Left renal cortex interstitium (tissue), 4 donors: ENCODE results near the gene BPIFB2. TPM values are rescaled to one million over a fixed set of nuclear protein-coding genes. Genes with fewer than 3 reads are reported as not detected.
"Not testable (repeated sequence)": the region's sequence is repeated elsewhere in the genome, so short reads cannot be mapped to it uniquely, and the experiment has no call there.

Experiments
- DNase-seq, 4 donors: peaks; one replicate each; pipeline ENCODE4 v3.0.0-alpha.2; 2013; ENCODE audit warnings: low read depth in 4 of 4, low spot score in 2 of 4, missing footprints in 1 of 4
- polyA plus RNA-seq, 4 donors: library from polyadenylated mRNA; unstranded; fragments of 120-200 nt; gene quantifications; one replicate each; pipeline ENCODE4 v1.2.1, GENCODE V29; 2013; ENCODE audit not compliant: insufficient read length in 4 of 4

The BPIFB2 gene
- polyA plus RNA-seq, 4 donors: not detected

GRCh38 chr20:33031531-33031930 is 24.0 kb downstream of the BPIFB2 start, which contains the start of gene BPIFB6:
Gene BPIFB6, plus strand, starts transcription at chr20:33031648. Its CDS starts 0 bp downstream, at chr20:33031648.
- DNase-seq: no peak

- no peak for DNase-seq
These were observed 25.1 kb downstream of the BPIFB2 start for GRCh38 chr20:33032555-33032954.

DNA sequence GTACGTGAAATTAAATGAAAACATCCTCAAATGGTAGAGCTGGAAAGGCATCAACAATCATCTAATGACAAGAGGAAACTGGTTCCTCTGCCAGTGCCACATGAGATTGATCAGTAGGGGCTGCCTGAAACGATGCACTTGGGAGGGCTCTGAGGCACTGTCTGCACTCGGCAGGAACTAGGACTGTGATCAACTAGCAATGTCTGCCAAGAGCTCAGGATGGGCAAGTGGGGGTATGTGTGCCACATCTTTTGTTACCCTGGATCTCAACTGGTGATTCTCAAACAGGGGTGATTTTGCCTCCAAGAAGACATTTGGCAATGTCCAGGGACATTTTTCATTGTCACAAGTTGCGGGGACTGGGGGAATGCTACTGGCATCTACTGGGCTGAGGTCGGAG is 25.9 kb downstream of the BPIFB2 start:
- DNase-seq: no peak

DNA sequence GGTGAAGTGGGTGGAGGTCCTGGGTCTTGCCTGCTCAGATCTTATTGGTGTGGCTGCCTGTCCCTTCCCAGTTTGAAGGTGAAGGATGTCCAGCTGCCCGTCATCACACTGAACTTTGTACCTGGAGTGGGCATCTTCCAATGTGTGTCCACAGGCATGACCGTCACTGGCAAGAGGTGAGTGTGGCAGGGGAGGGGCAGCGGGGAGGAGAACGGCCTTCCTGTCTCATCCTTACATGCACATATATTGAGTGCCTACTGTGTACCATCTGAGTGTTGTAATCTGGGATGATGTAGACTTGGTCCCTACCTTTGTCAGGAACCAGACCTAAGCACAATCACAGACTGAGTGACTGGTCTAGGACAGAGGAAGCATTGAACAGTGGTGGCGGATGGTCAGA is 26.6 kb downstream of the BPIFB2 start:
- DNase-seq: no peak

DNA sequence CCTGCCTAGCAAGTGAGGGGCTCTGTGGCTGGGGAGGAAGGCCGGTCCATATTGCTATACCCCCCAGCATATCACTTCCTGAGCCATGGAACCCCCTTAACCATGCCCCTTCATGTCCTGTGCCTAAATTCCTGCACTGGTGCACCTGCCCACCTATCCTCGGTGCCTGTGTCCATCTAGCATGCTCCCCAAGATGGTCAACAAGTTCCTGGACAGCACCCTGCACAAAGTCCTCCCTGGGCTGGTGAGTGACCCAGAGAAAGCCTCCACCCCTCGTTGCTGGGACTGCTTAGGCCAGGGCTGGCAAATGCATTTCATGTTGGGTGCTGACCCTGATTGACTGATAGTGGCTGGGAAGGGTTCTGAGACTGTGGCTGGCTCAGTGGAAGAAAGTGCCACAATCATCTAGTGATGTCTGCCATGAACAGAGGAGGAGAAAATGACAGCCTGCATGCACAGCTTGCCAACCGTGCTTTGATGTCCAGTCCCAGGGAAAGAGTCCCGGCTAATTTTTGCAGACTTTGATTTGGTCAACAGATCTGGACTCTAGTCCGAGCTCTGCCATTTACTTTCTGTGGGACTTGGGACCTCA is 27.5 kb downstream of the BPIFB2 start:
- no peak for DNase-seq

DNA sequence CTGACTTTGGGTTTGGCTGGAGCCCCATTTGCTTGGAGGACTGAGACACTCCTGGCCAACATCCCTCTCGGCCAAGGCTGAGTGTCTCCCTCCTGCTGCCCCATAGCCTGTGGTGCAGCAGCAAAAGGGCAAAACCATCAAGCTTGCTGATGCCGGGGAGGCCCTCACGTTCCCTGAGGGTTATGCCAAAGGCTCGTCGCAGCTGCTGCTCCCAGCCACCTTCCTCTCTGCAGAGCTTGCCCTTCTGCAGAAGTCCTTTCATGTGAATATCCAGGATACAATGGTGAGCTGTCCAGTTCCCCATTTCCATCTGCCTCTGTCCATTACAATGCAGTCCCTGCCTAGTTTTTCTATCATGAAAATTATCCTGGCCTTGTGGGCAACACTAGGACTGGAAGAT is 30.0 kb downstream of the BPIFB2 start:
- DNase-seq: no peak

GRCh38 chr20:33038243-33038642 is 30.7 kb downstream of the BPIFB2 start:
- DNase-seq: no peak

DNA sequence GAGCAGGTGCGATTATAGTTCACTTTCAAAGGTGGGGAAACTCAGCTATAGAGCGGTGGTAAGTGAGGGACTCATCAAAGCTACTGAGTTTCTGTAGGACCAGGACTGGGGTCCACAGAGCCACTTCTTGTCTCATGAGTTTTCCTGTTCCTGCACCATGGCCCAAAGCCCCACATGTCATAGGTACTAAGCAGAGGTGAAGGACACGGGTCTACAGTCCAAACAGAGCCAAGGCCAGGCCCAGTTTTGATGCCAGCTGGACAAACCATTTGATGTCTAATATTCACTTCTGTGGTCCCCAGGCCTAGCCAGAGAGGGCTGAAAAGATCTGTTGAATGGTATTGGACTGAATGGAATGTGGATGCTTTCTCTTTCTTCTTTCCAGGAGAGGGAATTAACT is 34.9 kb downstream of the BPIFB2 start:
- no peak for DNase-seq

DNA sequence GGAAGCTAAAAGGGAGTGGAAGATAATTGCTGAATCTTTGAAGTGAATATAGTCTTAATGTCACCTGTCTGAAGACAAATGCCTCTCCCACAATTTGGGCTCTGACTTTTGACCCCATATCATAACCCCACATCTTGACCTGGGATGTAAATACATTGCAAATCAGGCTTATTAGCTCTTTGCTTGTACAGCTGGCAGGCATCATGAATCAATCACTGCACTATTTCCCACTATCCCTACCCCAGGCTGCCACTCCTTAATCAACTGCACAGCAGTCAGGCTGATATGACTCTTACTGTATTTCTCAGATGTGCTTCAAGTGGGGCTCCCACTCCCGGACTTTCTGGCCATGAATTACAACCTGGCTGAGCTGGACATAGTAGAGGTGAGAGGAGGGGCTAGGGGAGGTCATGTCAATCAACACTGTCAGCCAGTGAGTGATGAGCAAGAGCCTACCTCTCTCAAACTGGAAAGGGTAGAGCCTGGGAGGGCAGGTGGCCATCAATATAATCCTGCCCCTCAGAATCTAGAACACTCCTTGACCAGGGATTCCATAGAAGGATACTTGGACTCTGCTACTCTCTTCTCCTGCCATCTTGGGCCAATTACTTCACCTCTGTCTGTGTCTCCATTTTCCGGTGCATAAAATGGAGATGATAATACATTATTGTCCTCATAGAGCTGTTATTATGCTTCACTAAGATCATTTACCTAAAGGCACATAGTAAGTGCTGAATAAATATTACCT is 35.7 kb downstream of the BPIFB2 start:
- no peak for DNase-seq

DNA sequence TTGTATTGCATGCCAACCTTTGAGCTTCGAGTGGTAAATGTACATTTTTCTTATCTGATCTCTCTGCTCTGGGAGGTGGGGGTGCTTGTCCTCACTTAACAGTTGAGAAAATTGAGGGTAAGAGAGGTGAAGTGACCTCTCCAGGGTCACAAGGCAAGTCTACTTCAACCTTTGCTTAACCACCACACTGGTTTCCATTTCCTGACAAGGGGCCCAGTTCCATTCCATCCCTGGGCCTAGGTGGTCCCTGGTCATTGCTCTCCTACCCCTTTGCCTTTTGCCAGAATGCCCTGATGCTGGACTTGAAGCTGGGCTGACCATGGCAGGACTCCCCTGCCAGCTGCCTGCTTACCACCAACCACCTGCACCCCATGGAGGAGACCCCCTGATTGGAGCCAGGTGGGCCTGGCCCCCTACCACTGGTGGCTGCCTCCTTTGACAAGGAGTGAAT is 36.3 kb downstream of the BPIFB2 start:
- no peak for DNase-seq

GRCh38 chr20:33045129-33045721 is 37.7 kb downstream of the BPIFB2 start:
- not testable (repeated sequence) for DNase-seq

- no peak for DNase-seq
These were observed 38.9 kb downstream of the BPIFB2 start for GRCh38 chr20:33046412-33046811.

DNA sequence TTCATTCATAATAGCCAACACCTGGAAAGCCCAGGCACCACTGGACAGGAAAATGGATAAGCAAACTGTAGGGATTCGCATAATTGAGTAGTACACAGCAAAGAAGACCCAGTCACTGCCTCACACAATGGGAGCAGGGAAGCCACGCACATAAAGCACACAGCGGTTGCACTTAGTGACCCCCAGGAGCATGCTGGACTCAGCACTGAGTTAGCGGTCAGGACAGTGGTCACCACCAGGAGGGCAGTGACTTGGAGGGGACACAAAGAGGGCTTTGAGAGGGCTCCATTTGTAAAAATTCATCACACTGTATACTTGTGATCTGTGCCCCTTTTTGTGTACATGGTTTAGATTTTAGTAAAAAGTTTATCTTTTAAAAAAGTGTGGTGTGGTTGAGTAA is 43.8 kb downstream of the BPIFB2 start:
- no peak for DNase-seq

DNA sequence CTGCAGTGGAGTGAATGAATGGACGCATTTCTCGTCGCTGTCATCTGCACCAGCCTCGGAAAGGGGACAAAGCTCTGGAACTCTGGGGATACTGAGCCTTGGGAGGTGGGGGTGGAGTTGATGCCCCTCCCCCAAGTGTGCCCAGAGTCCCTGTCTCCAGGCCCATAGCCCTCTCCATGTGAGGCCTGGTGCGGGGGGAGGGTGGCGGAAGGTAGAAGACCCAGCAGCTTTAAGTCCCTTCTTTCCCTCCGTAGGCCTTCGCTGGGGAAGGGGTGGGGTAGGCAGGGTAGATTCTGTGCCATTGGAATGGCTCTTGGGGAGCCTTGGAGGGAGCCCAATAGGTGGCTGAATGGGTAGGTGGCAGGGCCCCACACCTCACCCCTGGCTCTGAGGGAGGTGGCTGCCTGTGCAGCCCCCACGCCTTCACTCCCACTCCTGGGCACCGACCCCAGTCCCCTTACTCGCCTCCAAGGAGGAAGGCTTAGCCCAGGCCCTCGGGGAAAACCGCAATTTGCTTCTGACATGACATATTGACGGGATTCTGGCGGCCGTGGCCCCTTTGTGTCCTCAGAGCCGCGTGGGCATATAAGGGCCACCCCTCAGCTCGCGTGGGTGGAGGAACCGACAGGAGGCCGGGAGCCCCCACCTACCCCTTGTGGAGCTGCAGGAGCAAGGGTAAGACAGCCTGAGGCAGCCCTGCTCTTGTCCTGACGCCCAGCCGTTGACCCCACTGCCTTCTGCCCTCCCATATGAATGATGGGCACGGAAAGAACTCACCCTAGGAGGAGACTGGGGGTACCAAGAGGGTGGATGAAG is 46.0 kb downstream of the BPIFB2 start, which contains the start of gene BPIFB3:
Gene BPIFB3 (plus strand): TSS at position 613 of the 816 bp plus-strand sequence. CDS start 1,533 bp downstream, outside the sequence.
- DNase-seq: no peak

- no peak for DNase-seq
These were observed 46.9 kb downstream of the BPIFB2 start for GRCh38 chr20:33054381-33054780.

DNA sequence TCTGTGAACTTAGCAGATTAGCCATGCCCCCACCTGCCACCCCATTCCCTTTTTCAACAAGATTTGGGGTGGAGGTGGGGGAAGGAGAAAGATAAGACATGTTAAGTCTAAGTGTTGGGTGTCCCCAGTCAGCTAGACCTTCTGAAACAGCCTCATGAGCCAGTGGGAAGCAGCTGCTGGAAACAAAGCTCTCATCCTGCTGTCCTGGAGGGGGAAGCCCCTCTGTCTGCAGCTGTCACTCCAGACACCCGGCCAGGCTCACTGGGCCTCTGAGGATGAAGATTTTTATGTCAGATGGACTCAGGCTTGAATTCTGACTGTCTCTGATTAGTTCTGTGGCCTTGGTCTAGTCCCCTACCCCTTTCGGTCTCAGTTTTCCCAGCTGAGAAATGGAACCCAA is 47.3 kb downstream of the BPIFB2 start:
- DNase-seq: no peak

DNA sequence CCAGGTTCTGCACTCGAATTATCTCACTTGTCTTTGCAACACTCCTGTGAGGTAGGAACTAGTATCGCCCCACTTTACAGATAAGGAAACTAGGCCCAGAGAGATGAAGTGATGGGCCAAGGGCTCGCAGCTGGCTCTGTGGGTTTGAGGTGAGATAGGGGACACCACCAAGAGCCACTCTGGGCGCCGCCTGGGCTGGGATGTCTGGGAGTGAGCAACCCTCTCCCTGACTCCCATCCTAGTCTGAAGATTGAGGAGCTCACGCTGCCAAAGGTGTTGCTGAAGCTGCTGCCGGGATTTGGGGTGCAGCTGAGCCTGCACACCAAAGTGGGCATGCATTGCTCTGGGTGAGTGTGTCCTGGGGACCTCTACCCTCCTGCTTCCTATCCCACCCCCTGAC is 51.6 kb downstream of the BPIFB2 start:
- no peak for DNase-seq

- DNase-seq: no peak
These were observed 52.4 kb downstream of the BPIFB2 start for GRCh38 chr20:33059741-33060390.

- no peak for DNase-seq
These were observed 54.1 kb downstream of the BPIFB2 start for GRCh38 chr20:33061658-33062028.

- no peak for DNase-seq
These were observed 54.8 kb downstream of the BPIFB2 start for GRCh38 chr20:33062105-33062824.
